Loucy (cell line): Measurements from ENCODE around the gene CENPP.

Source experiments
- CTCF ChIP-seq: fragments of 200-600 bp; sonication (generic); conservative IDR thresholded peaks from 2 replicates; pipeline ENCODE4 v1.5.1; 2014; ENCODE audit warnings: mild to moderate bottlenecking, antibody characterized with exemption, low read length
- EZH2phosphoT487 ChIP-seq: fragments of 200-600 bp; IDR thresholded peaks from 2 replicates; pipeline ENCODE4 v1.6.1; 2018; ENCODE audit warnings: antibody characterized with exemption, mild to moderate bottlenecking, moderate library complexity, borderline replicate concordance

GRCh38 chr9:92353051-92353450, 27.3 kb downstream of the CENPP start:
- TF ChIP-seq CTCF (no peak), EZH2phosphoT487 (no peak)
